Measurements from ENCODE around the gene VAV1.
"Not testable (repeated sequence)": the region's sequence is repeated elsewhere in the genome, so short reads cannot be mapped to it uniquely, and the experiment has no call there.

The VAV1 gene

GRCh38 chr19:6761053-6761676, 11.3 kb upstream of the VAV1 start:
- no peak for DNase-seq

DNA sequence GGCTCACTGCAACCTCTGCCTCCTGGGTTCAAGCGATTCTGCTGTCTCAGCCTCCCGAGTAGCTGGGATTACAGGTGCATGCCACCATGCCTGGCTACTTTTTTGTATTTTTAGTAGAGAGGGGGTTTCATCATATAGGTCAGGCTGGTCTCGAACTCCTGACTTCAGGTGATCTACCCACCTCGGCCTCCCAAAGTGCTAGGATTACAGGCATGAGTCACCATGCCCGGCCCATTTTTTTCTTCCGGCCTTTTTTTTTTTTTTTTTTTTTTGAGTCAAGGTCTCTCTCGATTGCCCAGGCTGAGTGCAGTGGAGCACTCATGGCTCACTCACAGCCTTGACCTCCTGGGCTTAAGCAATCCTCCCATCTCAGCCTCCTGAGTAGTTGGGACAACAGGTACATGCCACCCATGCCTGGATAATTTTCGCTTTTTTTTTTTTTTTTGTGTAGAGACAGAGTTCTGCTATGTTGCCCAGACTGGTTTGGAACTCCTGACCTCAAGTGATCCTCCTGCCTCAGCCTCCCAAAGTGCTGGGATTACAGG, 10.2 kb upstream of the VAV1 start:
- not testable (repeated sequence) for DNase-seq

DNA sequence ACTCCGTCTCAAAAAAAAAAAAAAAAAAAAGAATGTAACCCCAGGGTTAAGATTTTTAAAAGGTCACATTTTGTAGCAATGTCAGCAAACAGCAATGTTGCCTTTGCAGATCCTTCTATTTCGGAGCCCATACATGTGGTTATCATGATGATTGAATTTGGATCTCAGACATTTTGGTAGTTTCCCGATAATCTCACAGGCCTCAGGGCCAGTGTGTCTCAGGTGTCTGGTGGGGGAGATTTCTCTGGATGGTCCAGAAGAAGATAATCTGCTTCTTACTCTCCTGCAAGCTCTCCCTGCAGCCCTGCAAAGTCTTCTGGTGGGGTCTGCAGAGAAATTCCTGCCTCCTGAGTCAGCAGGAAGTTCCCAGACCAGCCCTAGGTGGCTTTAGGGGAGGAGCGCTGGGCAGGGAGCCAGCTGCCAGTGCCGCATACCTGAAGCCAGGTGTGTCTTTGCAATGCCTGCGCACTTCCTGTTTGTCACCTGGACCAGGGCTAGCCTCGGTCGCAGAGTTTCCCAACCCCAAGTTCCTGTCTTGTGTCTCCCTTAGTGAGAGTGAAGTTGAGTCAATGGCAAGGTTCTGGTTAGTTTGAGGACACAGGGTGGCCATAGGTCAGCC, 6.7 kb upstream of the VAV1 start:
- DNase-seq, result no peak

- no peak for DNase-seq
These were observed 6.0 kb upstream of the VAV1 start for GRCh38 chr19:6766357-6767080.

- DNase-seq, result no peak
These were observed 5.5 kb upstream of the VAV1 start for GRCh38 chr19:6767081-6767356.

DNA sequence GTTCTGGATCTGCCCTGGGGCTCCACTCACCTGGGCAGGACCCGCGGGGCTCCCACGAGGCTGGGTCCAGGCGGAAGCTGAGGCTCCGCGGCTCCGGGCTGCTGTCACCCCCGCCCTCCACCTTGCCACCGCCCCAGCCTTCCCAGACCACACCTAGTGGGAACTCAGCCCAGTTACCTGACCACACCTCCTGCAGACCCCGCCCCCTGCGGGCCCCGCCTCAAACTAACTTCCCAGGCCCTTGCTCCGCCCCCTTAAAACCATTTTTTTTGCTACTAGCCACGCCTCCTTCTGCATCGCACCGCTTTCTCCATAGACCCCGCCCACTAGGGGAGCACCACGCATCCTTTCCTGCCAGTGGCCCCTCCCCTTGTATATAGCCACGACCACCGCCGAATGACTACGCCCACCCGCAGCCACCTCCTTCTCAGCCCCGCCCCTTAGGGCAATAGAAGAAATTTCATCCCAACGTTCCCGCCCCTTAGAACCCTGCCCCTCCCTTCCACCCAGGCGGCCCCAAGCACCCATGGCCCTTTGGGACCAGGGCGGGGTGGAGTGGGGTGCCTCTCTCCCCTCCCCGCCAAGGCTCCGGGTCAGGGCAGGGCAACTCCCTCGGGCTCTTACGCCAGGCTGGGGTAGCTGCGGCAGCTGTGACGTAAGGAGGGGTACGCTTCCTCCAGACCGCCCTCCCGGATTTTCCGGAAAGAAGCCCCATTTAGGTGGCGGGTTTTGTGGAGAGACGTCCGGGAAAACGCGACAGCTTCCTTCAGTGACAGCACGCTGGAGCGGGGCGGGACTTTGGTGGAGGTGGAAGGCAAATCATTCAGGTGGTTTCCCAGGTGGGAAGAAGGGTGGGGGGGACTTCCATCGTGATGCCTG, 4.9 kb upstream of the VAV1 start, which contains the start of gene SH2D3A:
Gene SH2D3A (minus strand): TSS at position 79 of the 879 bp plus-strand sequence. CDS start 3,687 bp downstream, outside the sequence.
- DNase-seq, result peak; percentile 12

- no peak for DNase-seq
These were observed 4.2 kb upstream of the VAV1 start for GRCh38 chr19:6768236-6768785.

DNA sequence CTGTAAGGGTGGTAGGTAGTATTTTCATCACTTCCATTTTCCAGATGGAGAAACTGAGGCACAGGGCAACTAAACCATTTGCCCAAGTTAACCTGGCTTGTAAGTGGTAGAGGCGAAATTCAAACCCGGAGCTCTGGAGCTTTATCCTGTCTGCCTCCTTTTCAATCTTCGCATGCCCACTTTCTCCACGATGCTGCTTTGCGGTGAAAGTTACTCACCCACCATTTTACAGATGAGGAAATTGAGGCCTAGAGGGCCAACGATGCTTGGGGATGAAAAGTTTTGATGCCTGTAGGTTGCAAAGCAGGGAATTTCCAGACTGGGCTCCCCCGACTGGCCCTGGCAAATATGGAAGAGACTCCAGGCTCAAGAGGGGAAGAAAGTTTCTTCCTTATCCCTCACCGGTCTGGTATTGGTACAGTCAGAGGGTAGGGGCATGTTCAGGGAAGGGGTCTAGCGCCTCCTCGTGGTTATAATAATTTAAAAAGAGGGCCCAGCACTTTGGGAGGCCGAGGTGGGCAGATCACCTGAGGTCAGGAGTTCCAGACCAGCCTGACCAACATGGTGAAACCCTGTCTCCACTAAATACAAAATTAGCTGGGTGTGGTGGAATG, 3.4 kb upstream of the VAV1 start:
- DNase-seq, result peak; percentile 6

- DNase-seq, result not testable (repeated sequence)
These were observed 870 bp upstream of the VAV1 start for GRCh38 chr19:6771648-6772027.

- no peak for DNase-seq
These were observed 386 bp downstream of the VAV1 start for GRCh38 chr19:6772866-6773322.

- no peak for DNase-seq
These were observed 919 bp downstream of the VAV1 start for GRCh38 chr19:6773323-6773931.

- no peak for DNase-seq
These were observed 2.6 kb downstream of the VAV1 start for GRCh38 chr19:6774821-6775707.

DNA sequence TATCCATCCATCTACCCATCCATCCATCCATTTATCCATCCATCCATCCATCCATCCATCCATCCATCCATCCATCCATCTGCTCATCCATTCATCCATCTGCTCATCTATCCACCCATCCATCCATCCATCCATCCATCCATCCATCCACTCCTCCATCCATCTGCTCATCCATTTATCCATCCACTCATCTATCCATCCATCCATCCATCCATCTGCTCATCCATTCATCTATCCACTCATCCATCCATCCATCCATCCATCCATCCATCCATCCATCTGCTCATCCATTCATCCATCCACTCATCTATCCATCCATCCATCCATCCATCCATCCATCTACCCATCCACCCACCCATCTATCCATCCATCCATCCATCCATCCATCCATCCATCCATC, 3.5 kb downstream of the VAV1 start:
- not testable (repeated sequence) for DNase-seq

GRCh38 chr19:6776999-6777398, 4.5 kb downstream of the VAV1 start:
- no peak for DNase-seq

GRCh38 chr19:6777434-6777833, 4.9 kb downstream of the VAV1 start:
- no peak for DNase-seq

GRCh38 chr19:6778386-6778785, 5.9 kb downstream of the VAV1 start:
- DNase-seq, result no peak

DNA sequence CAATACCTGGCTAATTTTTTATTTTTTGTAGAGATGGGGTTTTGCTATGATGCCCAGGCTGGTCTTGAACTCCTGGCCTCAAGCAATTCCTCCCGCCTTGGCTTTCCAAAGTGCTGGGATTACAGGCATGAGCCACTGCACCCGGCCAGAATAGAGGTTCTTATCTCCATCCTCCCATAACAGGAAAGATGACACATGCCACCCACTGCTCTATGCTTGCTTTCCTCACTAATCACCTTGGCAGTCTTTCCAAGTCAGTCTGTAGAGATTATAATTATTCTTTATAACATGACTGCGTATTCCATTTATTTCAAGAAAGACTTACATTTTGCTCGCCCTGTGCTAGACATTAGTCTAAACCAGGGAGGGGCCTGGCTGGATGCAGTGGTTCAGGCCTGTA, 6.7 kb downstream of the VAV1 start:
- no peak for DNase-seq

GRCh38 chr19:6787393-6787792, 14.9 kb downstream of the VAV1 start:
- no peak for DNase-seq

DNA sequence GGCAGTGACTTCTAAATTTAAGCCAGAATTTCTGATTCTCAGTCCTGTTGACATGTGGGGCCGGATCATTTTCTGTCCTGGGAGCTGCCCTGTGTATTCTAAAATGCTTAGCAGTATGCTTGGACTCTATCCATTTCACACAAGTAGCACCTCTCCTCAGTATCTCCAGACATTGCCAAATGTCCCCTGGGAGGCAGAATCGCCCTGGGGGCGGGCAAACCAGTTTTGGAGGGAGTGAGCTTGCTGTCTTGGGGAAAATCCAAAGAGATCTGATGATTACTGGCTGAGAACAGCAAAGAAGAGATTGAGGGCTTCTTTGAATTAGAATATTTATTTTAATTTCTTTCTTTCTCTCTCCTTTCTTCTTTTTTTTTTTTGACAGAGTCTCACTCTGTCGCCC, 16.4 kb downstream of the VAV1 start:
- no peak for DNase-seq

Data from fibroblast of skin of abdomen (primary cell).